DMS 273 (cell line): Measurements from ENCODE around the gene DMRT3.

ENCODE experiments used
- DNase-seq: peaks from one replicate; lab custom pipeline; 2025; ENCODE audit not compliant: unreplicated experiment; lab: John Stamatoyannopoulos, UW

Gene DMRT3, protein sequence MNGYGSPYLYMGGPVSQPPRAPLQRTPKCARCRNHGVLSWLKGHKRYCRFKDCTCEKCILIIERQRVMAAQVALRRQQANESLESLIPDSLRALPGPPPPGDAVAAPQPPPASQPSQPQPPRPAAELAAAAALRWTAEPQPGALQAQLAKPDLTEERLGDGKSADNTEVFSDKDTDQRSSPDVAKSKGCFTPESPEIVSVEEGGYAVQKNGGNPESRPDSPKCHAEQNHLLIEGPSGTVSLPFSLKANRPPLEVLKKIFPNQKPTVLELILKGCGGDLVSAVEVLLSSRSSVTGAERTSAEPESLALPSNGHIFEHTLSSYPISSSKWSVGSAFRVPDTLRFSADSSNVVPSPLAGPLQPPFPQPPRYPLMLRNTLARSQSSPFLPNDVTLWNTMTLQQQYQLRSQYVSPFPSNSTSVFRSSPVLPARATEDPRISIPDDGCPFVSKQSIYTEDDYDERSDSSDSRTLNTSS

DNA sequence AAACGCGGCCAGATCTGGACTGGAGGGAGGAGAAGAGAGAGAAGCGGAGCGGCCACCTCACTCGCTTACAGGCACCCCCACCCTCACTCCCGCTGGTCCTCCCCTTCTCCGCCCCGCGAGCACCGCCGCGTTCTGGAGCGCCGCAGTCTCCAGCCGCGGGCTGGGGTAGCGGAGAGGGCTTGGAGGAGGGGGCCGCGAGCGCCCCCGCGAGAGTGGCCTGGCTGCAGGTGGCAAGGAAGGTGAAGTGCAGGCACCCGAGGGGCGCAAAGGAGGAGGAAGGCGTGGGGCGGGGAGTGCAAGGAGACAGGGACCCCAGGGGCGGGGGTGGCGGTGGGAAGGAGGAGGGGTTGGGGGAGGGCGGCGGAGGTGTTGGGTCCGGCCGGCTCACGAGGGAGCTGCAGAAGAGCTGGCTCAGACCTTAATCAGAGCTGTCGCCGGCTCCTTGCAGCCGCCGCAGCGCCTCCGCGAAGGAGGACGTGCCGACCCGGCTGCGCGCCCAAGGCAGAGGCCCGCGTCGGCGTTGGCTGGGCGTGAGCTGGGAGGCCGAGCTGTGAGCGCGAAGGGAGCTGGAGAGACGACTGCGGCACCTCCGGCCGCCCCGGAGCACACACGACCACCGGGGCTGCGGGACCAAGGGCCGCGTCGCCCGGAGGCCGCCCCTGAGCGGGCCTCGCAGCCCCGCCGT lies at the start of gene DMRT3:
TSS of gene DMRT3 (plus strand) at position 398 of the 685 bp plus-strand sequence. CDS start 347 bp downstream, outside the sequence.
- DNase-seq, result peak; percentile 54

DNA sequence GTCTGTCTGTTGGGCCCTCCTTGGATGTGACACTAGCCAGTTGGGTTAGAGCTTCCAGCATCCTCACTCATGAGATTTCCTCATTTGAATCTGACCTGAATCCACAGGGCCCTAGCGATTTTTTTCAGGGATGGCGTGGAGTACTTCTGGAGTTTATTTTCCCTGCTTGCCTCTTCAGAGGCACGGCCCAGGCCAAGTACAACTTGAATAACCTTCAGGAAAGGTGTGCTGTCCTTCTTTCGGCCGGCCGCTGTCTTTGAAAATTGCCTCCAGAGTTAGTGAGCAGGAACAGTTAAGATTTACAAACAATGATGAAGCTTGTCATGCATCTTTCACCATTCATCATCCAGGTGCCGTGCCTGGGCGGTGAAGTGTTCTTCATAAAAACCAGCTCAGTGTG lies 49.5 kb upstream of the DMRT3 start:
- no peak for DNase-seq

DNA sequence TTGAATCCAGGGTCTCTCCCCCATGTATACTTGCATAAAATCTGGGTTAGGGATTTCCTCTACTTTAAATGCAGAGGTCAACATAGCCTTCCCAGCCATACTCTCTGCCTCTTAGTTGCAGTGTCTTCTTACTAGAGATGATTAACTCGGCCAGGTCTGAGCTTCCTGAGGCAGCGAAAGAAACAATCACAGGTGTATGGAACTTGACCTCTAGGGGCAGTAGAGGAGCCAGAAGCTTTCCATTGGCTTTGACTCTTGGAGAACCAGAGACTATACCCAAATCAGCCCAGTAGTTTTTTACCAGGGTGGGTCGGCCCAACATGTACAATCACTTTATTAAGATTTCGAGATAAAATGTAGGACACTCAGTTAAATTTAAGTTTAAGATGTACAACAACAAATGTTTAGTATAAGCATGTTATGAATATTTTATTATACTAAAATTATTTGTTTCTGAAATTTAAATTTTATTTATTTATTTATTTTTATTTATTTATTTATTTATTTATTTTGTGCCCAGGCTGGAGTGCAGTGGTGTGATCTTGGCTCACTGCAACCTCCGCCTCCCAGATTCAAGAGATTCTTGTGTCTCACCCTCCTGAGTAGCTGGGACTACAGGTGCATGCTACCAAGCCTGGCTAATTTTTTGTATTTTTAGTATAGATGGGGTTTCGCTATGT lies 48.0 kb upstream of the DMRT3 start:
- peak; percentile 45 for DNase-seq

DNA sequence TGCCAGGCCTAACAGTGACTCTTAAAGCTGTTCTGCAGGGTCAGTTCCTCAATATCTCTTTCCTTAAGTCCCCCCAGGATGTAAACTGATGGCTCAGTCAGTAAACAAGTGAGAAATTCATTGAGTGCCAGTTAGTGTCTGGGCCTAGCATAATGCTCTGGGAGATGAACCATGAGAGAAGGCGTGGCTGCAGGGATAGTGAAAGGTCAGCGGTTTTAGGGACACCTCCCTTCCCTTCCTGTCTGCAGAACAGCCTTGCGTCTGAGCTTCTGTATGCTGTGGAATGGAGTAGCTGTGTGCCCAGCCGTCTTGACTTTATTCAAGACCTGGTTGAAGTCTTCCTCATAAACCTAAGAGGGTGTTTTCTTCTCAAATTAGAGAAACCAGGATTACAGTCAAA lies 46.7 kb upstream of the DMRT3 start:
- no peak for DNase-seq

DNA sequence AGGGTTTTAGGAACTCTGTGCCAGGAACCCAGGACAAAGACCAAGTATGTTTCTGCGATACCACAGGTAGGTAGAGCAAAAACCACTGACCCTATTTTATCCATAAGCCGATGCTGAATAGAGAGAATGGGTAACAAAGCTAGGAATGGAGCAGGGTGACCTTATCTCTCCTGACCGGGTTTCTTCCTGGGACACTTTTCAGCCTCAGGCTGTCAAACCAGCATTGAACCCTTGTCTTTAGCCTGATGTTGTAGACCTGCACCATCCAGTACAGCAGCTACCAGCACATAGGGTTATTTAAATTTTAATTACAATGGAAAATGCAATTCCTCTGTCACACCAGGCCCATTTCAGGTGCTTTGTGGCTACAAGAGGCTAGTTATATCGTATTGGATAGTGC lies 43.1 kb upstream of the DMRT3 start:
- no peak for DNase-seq

DNA sequence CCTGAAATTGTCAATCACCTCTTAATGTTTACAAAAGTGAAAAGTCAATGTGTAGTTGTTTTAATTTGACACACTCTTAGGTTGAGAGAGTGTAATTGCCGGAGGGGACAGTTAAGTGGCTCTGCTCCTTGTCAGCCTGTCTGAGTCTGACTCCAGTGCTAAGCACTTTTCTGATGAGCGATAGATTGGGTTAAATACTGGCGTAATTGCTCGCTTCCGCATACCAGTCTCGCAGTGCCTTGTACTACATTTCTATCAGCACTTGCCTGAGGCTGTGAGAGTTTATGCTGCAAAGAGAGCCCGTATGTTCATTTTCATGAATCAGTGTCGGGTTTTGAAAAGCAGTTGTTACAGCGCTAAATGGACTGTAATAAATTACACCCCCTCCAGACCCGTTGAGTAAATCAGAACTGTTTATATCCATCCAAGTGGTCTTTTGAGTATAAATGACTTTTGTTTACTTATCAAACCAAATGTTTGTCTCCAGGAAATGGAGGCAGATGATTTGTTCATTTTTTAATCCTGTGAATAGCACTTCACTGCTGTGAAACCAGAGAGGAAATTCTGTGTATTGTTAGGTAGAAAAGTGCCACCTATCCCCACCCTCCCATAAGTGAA lies 41.0 kb upstream of the DMRT3 start:
- no peak for DNase-seq

DNA sequence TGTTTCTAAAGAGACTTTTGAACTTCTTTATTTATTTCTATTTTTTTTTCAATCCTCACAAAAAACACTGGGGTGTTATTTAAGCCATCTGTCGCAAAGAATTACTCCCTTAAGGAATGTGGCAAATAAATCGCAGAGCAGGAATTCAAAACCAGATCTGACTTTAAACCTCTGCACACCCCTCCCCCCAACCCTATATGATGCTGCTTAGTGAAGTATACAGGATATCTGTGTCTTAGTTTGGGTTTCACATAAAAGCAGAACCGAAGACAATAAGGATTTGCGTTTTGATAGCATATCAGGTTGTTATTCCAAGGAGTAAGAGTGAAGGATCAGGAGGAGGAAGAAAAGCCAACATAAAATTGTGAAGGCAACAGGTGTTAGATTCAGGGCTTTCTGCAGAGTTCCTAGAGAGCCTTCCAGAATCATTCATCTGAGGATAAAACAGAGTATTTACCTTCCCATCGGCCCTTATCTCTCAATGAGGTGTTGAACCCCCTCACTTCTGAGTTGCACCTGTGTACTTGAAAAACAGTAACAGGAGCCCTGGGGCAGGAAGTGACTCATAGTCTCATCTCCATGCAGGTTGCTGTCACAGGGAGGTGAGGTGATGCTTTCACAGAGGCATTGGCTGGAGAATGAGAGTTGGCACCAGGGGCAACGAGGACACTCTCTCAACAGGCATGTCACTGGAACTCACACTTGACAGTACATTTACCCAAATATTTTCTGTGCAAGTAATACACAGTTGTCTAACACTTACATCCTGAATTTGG lies 33.5 kb upstream of the DMRT3 start:
- DNase-seq, result no peak

DNA sequence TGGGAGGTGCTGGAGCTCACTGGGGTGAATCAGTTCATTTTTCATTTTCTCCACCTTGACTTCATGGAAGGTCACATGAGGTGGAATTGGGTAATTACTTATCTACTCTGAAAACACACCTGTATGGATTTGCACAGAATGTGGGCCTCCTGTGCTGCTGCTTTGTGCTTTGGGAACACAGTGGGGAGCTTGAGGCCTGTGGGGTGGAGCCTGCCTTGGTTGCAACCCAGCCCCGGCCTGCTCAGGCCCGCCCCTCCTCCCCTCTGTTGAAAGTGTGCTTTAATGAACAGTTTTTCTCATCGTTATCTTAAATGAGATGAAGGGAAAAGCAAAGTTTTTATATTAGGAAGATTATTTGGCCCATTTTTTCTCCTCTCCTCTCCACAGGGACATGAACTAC lies 28.5 kb upstream of the DMRT3 start:
- DNase-seq, result no peak

DNA sequence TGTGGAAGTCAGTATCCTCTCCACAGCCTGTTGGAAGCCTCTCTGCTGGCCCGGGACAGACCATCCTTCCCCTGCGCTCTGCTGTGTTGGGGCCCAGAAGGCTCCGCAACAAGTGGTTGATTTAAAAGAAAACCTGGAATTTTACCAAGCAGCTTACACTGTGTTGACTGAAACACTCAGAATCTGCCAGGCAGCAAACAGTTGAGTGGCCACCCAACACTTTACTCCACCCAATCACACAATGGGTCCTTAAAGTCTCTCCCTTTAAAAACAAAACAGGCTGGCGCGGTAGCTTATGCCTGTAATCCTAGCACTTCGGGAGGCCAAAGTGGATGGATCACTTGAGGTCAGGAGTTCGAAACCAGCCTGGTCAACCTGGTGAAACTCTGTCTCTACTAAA lies 28.0 kb upstream of the DMRT3 start:
- DNase-seq, result no peak

DNA sequence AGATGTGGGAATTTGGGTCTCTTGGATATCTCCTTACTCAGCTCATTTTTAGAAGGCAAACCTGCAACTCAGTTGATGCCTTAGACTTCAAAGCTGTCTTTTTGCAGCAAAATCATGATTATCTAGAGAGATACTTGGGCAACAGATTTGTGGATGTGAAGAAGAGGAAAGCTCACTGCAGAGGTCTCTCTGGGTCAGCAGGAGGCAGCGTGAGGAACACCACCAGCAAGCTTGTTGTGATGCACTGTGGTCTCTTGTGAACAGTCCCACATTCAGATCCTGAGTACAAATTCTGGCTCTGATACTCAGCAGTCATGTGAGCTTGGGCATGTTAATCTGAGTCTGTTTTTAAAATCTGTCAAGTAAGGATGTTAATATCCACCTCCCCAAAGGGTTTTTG lies 26.3 kb upstream of the DMRT3 start:
- no peak for DNase-seq

DNA sequence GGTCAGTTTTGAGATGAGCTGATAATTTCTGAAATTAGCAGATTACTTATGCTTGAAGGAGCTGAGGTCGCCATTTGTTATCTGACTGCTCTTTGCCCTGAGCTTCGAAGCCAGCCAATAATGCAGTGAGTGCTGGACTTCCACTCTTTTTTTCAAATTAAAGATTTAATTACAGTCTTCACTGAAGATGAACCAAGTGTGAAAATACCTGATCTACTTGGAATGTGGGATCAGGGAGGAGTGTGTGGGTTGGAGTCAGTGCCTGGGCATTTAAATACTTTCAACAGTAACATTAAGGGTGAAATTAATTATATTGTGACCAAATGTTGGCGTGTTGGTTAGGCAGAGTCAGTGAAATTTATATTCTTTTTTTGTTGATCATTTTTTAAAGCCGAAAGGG lies 23.9 kb upstream of the DMRT3 start:
- DNase-seq, result no peak

DNA sequence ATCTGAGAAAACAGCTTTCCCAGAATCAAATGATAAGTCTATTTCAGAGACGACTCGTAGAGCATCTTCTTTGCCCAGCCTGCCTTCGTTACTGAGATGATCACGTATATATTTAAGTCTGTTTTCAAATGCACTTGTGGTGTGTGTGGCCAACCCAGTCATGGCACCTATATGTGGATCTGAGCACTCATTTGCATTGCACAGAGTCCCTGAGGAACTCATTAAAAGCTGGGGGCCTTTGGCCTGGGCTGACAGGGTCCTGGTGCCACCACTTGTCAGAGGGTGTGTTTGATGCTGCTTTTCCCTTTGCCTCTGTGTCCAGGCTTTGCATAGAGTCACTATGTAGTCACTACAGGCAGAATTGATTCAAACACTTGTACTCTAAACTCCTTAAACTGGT lies 17.4 kb upstream of the DMRT3 start:
- no peak for DNase-seq

DNA sequence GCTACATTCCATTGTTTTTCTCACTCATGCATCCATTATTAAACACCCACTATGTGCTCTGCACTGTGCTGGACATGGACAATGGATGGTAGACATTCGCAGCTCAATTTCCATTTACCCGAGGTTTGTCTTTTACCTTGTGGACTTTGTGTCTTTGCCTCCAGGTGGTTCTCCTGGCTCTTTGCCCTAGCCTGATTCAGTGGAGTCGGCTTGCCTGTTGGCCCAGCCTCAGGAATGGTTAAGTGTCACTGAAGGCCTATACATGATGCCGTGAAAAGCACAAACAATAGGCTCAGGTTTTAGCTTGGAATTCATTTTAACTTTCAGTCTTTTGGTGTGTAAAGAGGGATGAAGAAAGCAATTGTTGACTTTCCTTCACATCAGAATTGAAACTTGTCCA lies 16.5 kb upstream of the DMRT3 start:
- DNase-seq, result no peak

DNA sequence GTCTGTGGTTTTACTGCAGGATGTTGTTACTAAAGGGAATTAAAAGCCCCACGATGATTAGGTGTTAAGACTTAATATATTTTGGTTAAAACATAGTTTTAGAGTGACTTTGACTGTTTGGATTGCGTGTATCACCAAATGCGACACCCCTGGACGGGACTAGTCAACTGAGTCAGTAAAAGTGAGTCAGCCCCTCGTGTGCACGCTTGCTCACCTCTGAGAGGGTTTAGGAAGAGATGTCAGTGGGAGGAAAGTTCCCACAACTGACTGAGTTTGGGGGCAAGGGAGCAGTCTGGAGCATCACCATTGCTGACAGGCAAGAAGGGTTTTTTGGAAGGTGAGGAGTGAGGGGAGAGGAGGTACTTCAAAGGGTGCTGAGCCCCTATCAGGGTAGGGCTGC lies 14.4 kb upstream of the DMRT3 start:
- no peak for DNase-seq

DNA sequence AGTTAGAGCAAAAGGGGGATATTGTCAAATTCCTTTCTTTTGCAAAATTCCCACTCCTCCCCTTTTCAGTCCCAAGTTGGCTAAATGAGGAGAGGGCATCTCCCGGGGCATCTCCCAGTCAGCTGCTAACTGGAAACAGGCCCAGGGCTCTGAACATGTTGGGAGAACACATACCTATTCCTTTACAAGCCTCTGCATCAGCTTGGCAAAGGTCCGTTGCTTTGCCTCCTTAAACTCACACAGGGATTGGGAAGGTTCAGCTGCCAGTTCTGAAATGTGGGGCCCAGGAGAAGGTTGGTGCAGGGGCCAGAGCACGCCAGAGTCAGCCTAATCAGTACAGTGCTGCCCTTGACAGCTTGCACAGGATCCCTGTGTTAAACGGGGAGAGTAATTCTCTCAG lies 11.0 kb upstream of the DMRT3 start:
- DNase-seq, result no peak

DNA sequence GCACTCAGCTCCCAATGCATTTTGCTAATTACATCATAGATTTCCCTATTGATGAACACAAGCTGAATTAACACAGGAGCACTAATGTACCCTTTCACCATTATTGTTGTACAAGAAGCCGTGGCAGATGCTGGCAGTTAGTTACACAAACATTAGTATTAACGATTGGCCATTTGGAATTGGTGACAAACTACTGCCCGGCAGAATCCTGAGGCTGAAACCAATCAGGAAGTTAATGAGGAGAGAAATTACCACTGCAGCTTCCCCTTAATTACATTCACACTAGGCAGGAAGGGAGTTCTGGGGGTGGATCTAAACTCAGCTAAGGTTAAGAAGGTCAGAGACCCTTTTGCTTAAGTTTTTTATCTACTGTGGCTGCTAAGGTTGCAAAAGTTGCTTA lies 9.6 kb upstream of the DMRT3 start:
- DNase-seq, result no peak

DNA sequence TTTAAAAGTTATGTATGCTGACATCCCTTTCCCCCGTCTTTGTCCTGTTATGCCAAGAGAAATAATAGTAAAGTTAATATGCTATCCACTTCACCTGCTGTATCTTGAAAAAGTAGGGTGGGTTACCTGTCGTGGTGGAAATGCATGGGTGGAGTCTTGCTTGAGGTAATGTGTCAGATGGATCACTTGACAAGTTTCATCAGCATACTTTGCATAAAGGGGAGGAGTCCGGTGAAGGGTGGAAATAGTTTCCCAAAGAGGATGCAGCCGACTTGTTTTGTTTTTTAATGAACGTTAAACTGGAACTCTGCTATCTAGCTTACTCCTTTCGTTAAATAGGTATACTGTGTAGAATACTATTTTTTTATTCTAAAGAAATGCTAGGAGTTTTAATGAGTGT lies 9.0 kb upstream of the DMRT3 start:
- no peak for DNase-seq

DNA sequence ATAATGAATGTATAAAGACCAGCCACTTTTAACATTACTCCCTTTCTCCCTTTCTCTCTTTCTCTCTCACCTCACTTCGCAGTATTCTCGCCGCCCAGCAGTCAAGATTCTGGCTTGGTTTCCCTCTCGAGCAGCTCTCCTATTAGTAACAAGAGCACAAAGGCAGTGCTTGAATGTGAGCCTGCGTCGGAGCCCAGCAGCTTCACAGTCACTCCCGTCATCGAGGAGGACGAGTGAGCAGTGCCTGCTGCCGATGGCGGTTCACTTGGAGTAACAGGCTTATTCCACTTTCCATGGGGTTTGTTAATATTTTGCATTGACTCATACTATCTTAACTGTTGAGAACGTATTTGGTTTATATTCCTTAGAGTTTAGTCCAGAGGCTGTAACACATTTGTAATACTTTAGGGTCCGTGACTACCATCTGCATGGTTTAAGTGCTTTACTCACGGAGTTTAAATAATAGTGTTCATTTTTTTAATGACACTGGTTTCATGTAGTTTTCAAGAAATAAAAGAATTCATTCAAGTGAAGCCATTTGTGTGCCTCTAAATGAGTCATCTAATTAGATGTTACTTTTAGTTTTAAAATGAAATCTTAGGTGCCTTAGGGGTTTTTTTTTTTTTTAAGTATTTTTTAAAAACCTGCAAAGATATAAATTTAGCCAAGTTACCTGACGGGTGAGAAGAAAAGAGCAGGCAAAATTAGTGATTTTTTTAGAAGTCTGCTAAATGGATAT lies 8.4 kb upstream of the DMRT3 start:
- DNase-seq, result peak; percentile 5

DNA sequence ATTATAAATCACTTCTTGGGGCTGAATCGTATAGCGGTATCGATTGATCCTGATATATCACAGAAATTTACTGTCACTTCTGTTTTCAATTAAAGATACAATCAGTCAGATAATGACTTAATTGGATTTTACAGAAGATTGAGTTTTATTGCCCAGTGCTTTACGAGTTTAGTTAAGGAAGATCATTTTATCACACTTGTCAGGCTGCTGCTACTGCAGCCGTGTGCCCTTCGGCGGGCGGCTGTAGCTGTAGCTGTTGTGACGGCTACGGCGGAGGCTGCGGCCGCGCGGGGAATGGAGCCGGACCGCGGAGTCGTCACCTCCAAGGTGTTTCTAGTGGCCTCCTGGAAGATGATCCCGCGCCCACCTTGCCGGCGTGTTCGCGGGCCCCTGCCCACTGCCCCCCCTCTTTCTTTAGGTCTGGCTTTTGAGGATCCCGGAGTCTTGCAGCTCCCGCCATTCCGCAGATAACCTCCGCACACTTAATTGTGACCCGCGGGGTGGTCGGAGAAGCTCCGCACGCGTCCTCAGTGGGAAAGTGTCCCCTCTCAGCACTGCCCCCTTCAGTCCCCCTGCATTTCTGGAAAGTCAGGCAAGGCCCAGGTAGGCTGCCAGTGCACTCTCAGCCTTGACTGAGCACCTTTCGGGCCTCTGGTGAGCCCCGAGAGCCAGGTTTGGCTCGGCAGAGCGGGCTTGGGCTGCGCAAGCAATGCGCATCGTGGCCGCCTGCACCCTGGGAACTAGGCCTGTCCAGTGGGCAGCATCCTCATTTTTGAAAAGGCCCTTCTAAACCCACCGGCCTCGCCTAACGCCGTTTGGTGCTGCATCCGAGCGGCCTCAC lies 6.9 kb upstream of the DMRT3 start:
- DNase-seq, result no peak
